IMR-90 (cell line): ENCODE measurements around the gene CCDC90B.

Source experiments
- MAZ ChIP-seq: IDR thresholded peaks from 2 replicates; pipeline ENCODE4 v1.6.1; 2012; ENCODE audit warnings: low read depth, mild to moderate bottlenecking, low read length, improper control_type of control experiment, moderate library complexity, borderline replicate concordance
- POLR2A ChIP-seq: IDR thresholded peaks from 2 replicates; pipeline ENCODE4 v1.6.1; 2012; ENCODE audit warnings: mild to moderate bottlenecking, low read depth, low read length

- peak; percentile 94 for TF ChIP-seq POLR2A
- TF ChIP-seq MAZ, result peak; percentile 79; the same call in 1 of the 2 replicates
Measured at GRCh38 chr11:83285771-83286528, at the start of gene CCDC90B.
